Activated CD4-positive, alpha-beta T cell treated with anti-CD3 and anti-CD28 coated beads, Interleukin-2, amount 50 U/mL, for 4 hours (primary cell): Measurements from ENCODE around the gene PCNP.
"Not testable (repeated sequence)": the region's sequence is repeated elsewhere in the genome, so short reads cannot be mapped to it uniquely, and the experiment has no call there.

ENCODE experiments used
- DNase-seq, 2 experiments: peaks; one replicate each; pipeline ENCODE4 v3.0.0-alpha.2; 2020

Gene PCNP, protein sequence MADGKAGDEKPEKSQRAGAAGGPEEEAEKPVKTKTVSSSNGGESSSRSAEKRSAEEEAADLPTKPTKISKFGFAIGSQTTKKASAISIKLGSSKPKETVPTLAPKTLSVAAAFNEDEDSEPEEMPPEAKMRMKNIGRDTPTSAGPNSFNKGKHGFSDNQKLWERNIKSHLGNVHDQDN

DNA sequence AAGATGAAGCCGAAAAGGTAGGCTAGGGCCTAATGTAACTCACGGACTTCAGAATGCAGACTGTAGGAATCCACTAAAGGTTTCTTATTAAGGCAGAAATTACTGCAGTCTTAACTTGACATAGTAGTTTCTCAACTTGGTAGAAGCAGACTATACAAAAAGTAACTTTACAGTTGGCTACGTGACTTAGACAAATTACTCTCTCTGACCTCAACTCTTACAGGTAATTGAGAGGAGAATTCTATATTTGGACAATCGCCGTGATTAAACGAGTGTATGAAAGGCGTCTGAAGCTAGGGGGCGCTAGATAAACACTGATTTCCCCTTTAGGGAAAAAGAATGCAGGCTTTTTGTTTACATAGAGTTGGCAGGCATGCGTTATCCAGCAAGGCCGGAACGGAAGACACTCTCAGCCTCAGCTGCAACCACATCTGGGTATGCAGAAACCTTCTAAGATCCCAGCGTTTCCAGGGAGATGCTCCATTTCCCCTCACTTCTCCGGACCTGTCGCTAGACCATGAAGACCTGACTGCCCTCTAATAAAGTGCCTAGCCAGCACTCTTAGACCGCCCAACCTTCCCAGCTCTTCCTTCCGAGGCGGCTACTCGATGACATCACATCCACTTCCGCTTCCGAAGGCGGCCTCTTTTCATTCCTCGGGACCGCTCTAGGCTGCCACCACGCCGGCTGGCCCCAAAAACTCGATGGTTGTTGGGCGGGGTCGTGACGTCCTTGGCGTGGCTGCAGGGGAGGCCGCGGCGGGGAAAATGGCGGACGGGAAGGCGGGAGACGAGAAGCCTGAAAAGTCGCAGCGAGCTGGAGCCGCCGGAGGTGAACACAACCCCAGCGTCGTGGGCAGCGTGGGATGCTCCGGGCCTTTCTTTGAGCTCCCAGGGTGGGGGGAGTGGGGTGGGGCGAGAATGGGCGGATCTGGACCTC lies at the start of gene PCNP:
Gene PCNP, plus strand, starts transcription at position 732 of the 939 bp plus-strand sequence. Its CDS starts 36 bp downstream, at position 768.
- peak; percentile 99 for DNase-seq

DNA sequence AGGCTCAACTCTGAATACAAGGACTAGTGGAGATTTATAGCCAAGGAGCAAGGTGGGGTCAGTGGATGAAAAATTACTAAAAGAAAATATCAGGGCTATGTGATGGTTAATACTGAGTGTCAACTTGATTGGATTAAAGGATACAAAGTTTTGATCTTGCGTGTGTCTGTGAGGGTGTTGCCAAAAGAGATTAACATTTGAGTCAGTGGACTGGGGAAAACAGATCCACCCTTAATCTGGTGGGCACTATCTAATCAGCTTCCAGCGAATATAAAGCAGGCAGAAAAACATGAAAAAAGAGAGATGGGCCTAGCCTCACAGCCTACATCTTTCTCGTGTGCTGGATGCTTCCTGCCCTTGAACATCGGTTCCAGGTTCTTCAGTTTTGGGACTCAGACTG lies 46.5 kb upstream of the PCNP start:
- no peak for DNase-seq

DNA sequence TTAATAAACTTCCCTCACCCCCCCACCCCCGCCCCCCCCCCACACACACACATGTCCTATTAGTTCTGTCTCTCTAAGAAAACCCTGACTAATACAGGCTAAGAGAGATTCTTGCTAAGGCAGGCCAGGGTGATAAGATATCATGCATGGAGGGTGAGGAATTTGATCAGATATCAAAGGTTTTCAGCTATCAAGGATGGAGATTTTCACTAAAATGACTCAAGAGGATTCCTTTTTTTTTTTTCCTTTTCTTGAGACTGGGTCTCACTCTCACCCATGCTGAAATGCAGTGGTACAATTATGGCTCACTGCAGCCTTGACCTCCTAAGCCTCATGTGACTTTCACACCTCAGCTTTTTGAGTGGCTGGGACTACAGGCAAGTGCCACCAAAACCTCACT lies 46.1 kb upstream of the PCNP start:
- DNase-seq = no peak

DNA sequence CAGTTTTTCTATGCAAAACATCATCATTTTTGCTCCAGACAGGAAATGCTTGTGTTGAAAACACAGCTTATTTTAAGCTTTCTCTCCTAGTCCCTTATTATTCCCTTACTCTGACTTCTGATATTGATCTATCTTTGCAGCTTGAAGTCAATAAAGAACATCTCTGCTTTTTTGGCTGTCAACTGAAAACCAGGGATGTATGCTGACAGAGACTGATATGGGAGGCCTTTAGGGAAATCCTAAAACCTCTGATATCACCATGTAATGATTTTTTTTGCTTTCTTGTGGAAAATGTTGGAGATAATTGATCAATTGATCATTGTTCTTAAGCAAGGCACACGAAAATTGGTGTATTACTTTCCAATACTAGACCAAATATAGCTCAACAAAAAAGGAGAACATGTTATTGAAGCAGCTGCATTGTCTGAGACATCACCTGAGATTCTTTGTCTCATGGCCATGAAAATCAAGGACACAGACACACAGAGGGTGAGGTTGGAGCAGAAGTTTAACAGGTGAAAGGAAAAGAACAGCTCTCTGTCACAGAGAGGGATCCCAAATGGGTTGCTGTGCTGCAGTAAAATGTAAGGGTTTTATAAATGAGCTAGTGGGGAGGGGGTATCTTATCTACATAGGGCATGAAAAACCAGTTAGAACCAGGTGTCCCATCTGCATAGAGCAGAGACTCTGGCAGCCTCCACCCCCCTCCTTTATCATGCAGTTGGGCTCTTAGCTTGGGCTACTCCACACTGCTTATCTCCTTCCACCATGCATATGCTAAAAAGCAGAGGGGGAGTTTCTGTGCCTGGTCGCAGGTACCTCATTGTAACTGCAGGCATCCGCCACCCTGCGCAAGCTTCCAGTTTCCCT lies 43.9 kb upstream of the PCNP start:
- no peak for DNase-seq

DNA sequence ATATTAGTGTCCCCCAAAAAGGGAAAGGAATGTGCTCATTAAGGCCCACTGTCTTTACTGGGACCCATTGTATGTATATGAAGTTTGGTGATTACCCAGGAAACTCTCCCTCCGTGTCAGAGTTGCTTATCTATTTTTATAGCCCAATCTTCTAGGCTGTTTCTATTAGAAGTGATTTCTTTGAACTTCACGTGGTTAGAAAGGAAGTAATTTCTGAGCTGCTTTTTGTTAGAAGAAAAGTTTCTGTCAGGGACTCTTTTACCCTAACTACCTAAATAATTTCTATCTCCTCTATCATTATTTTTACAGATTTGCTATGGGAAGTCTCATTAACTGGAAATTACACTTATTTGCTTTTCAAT lies 43.3 kb upstream of the PCNP start:
- no peak for DNase-seq

DNA sequence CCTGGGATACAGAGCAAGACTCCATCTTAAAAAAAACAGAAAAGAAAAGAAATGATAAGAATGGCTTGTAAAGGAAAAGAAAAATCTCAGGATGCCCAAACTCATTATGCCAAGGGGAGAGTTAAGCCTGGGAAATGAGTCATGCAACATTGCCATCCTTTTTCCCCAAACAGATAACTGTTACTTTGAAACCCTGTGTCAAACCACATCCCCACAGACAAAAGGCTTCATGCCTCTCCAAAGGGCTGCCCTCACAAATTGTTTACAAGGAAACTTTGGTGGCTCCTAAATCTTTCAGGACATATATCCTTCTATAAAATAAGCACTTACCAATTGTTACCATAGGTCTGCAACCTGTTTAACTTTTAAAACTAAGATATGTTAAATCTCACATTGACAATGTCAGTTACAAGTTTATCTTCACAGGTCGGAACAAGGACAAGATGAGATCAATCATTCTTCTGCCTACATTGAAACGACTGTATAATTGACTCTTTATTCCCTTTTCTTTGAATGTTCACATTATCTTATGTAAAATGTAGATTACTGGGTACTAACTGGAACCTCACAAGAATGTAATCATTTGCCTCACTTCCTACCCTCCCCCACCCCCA lies 42.4 kb upstream of the PCNP start:
- no peak for DNase-seq

DNA sequence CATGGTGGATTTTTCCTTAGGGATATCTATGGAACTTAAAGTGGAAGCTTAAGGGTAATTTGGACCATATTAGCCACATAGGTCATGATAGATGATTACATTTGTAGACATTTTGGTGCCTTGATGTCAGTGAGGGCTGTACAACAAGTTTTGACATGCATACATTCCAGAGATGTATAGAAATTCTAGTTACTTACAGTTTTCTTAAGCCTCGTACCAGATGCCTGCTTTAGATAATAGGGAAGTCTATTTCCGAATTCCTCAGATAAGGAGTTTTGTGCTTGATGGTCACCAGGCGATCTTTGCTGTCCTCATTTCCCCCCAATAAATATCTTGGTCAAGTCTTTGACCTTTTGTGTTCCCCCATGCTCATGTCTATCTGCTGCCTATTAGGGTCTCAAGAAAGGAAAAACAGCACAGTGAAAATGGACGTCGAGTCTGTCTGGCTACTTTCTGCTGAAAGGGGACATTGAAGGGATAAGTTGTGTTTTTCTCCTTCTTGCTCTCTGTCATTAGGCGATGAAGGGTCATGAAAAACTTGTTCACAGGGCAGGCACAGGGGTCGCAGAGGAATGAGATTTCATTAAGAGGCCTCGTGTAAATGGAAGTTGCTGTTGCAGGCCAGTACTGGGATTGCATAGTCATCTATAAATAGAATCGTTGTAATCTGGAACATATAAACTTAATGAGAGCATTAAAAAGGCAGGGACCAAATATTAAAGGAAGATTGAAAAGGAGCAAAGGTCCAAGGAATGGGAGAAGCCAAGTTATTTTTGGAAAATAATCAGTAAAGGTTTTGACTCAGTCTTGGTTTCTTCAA lies 41.0 kb upstream of the PCNP start:
- no peak for DNase-seq

DNA sequence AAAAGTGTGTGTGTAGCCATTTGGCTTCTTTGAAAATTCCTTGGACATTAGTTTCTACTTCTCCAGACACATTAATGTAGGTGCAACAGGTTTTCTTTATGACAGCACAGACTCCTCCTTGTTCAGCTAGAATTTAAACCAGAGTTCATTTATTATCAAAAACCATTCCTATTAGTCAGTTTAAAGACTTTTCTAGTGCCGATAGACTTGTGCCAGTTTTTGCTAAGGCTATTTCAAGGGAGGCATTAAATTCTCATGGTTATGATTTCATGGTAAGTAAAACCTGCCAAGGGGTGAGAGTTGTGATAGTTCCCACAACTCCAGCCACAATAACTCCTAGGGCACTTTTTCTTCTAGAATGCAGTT lies 40.4 kb upstream of the PCNP start:
- DNase-seq = no peak

DNA sequence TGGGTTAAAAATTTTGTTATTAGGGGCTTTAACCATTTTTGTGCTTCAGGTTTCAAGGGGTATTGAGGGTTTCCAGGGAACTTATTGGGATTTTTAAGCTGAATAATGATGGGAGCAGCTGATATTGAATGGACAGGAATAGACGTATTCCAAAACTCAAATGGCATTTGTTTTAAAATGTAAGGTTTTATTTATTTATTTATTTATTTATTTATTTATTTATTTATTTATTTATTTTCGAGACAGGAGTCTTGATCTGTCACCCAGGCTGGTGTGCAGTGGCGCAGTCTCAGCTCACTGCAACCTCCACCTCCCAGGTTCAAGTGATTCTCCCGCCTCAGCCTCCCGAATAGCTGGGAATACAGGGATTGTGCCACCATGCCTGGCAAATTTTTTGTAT lies 38.8 kb upstream of the PCNP start:
- DNase-seq = no peak

DNA sequence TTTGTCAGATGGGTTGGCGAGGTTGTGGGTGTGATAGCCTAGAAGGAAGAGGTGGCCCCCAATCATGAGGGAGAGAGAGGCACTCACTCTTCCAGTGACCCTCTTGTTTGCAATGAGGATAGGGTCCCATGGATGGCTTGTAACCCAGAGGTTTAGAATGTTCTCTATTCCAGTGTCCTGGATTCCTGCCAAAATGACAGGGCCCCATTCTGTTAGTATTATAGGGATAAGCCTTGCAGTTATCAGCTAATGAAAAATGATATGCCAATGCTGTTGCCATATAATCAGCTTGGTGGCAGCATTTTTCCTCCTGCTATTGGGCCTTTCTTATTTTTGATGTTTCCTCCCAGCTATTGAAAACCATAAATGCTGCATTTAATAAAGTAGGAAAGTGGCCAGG lies 37.7 kb upstream of the PCNP start:
- no peak for DNase-seq

DNA sequence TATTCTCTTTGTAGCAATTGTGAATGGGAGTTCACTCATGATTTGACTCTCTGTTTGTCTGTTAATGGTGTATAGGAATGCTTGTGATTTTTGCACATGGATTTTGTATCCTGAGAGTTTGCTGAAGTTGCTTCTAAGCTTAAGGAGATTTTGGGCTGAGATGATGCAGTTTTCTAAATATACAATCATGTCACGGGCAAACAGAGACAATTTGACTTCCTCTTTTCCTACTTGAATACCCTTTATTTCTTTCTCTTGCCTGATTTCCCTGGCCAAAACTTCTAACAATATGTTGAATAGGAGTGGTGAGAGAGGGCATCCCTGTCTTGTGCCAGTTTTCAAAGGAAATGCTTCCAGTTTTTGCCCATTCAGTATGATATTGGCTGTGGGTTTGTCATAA lies 37.0 kb upstream of the PCNP start:
- DNase-seq = not testable (repeated sequence)

DNA sequence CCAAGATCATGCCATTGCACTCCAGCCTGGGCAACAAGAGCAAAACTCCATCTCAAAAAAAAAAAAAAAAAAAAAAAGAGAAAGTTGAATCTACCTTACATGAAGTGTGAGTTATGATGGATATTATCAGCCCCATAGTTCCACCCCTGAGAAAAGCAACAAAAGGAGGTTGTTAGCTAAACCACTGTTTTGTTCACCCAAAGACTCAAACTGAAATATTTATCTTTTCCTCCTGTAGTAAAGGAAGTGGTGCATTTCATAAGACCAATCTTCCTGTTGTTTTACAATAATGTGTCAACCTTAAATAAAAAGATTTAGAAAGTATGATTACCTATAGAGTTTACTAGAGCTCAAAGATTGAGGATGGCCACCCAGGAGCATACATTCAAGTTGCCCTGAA lies 31.0 kb upstream of the PCNP start:
- no peak for DNase-seq

DNA sequence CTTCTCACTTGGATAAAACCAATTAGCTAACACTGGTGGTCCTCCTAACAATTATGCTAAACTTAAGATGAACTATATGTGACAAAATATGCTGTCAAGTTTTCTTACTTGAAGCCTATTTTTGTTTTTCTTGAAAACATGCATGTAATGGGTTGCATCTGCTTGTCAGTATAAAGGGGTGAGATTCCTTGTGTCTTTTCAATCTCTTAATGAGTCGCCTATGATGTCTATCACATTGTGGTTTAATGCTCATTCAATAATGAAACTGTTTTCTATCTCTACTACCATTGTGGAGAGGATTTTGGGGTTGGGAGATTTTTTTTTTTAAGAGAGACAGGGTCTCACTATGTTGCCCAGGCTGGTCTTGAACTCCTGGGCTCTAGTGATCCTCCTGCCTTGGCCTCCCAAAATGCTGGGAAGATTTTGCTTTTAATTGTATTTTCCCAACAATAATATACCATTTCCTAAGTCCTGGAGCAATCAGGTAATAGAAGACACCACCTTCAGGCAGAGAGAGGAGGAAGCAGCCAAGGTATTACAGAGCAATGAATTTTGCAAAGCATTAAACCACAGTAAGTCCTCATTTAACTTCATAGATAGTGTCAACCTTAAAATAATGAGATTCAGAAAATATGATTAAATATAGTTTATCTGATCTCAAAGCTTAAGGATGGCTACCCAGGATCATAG lies 29.7 kb upstream of the PCNP start:
- DNase-seq = no peak

DNA sequence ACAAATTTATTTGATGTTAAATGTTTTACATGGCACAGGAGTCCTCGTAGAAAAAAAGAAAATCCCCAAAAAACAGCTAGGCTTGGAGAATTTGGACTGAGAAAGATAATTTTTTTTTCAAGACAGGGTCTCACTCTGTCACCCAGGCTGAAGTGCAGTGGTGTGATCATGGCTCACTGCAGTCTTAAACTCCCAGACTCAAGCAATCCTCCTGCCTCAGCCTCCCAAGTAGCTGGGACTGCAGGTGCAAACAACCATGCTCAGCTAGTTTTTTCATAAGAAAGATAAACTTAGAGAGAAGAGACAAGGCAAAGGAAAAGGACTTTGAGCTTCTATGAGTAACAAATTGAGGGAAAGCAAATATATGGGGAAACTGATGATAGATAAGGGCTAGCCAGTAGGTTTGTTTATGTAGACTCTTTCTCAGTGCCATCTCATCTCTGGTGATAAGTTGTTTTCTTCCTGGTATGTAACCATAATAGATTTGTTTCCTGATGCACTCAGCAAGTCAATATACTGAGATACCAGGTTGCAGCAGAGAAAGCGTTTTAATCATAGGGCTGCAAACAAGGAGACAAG lies 25.4 kb upstream of the PCNP start:
- no peak for DNase-seq

DNA sequence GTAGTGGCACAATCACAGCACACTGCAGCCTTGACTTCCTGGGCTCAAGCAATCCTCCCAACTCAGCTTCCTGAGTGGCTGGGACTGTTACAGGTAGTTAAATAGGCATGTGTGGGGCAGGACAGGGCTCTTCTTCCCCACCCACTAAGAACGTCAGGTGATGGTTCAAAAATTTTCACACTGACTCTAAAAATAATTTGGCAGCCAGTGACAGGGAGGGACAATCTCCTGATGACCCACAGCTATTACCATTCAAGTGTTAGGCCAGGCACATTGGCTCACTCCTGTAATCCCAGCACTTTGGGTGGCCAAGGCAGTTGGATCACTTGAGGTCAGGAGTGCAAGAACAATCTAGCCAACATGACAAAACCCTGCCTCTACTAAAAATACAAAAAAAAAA lies 24.5 kb upstream of the PCNP start:
- DNase-seq = no peak

DNA sequence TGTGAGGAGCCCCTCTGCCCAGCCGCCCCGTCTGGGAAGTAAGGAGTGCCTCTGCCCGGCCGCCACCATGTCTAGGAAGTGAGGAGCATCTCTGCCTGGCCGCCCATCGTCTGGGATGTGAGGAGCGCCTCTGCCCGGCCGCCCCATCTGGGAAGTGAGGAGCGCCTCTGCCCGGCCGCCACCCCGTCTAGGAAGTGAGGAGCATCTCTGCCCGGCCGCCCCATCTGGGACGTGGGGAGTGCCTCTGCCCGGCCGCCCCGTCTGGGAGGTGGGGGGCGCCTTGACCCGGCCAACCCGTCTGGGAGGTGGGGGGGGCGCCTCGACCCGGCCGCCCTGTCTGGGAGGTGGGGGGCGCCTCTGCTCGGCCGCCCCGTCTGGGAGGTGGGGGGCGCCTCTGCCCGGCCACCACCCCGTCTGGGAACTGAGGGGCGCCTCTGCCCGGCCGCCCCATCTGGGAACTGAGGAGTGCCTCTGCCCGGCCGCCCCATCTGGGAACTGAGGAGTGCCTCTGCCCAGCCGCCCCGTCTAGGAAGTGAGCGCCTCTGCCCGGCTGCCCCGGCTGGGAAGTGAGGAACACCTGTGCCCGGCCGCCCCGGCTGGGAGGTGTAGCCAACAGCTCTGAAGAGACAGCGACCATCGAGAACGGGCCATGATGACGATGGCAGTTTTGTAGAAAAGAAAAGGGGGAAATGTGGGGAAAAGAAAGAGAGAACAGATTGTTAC lies 22.5 kb upstream of the PCNP start:
- not testable (repeated sequence) for DNase-seq

DNA sequence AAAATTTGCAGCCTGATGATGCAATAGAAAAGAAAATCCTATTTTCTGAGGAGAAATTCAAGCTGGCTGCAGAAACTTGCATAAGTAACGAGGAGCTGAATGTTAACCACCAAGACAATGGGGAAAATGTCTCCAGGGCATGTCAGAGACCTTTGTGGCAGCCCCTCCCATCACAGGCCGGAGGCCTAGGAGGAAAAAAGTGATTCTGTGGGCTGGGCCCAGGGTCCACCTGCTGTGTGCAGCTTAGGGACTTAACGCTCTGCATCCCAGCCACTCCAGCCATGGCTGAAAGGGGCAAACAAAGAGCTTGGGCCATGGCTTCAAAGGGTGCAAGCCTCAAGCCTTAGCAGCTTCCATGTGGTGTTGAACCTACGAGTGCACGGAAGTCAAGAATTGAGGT lies 20.6 kb upstream of the PCNP start:
- DNase-seq = not testable (repeated sequence)

DNA sequence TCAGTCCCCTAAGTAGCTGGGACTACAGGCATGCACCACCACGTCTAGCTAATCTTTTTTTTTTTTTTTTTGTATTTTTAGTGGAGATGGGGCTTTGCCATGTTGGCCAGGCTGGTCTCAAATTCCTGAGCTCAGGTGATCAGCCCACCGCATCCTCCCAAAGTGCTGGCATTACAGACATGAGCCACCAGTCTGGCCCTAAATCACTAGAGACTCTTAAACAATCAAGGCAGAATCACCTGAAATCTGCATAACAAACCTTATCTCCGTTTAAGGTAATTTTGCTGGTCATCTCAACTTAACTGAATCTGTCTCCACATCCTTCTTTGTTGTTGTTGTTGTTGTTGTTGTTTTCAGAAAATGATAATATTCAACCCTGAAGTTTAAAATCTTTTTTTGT lies 17.9 kb upstream of the PCNP start:
- DNase-seq = no peak

DNA sequence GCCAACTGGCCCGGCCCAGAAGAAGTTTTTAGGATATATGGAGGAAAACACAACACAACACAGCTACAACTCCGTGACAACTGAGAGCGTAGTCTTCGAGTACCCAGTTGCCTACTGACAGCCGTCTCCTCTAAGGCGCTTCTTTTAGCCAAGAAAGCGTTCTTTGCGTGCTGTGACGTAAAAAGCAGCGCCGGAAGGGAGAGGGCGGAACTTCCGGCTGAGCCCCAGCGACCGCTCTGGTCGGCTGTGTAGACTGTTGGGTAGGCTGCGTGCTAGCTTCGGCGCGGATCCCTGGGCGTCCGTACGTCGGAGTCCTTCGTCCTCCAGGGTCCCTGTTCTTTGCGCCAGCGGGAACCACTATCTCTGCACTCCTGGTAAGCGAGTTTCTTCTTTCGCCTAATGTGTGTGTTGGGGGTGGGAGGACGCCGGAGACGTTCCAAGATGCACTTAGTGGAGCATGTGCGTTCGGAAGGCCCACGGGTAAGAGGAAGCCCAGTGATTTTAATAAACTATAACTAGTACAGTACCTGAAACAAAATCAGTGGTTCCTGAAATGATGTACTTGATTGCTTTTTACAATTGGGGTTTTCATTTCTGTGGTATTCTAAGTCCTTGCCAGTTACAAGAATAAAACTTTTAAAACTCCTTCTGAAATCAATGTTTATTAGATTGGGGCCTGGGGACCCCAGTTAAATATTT lies 12.2 kb upstream of the PCNP start, which contains the start of gene TRMT10C:
Gene TRMT10C, plus strand, starts transcription at position 239 of the 699 bp plus-strand sequence. CDS start 2,914 bp downstream, outside the sequence.
- DNase-seq = peak; percentile 89 to 90
